IMR-90 (cell line): ENCODE measurements around the gene NXN. TPM values are rescaled to one million over a fixed set of nuclear protein-coding genes. Genes with fewer than 3 reads are reported as not detected.

Experiments used
- ATAC-seq: fragments of 200-7000 bp; cut with Tn5 transposase; 2 replicates; pipeline ENCODE4 v1.9.1; 2020; ENCODE audit warnings: low read depth, mild to moderate bottlenecking, moderate library complexity
- BruUV-seq: library from RNA; stranded (reverse); fragments of 400-500 nt; replicated peaks from 2 replicates; lab custom pipeline; 2021; lab: Mats Ljungman, UMichigan
- CTCF ChIA-PET: fragments of 300-600 bp; formaldehyde crosslinking; extraction: SDS; loops from one replicate; lab custom pipeline; 2021; ENCODE audit warnings: antibody characterized with exemption; lab: Yijun Ruan, JAX
- POLR2A ChIA-PET: fragments of 300-600 bp; sonication (Branson Sonifier 250); formaldehyde crosslinking; loops from one replicate; lab custom pipeline; 2022; ENCODE audit warnings: antibody characterized with exemption; ENCODE audit not compliant: unreplicated experiment; lab: Charles Lee
- DNase-seq: peaks from one replicate; pipeline ENCODE4 v3.0.0; 2013
- H2AFZ ChIP-seq: replicated peaks from 2 replicates; pipeline ENCODE3; 2013; ENCODE audit warnings: low read length, mild to moderate bottlenecking; ENCODE audit not compliant: poor library complexity
- H2AK5ac ChIP-seq: 2 replicates; pipeline ENCODE4 v1.6.1; 2013; ENCODE audit warnings: low read depth, low read length, inconsistent platforms
- H2AK9ac ChIP-seq: replicated peaks from 2 replicates; pipeline ENCODE3; 2013; ENCODE audit warnings: mild to moderate bottlenecking, low read depth, low read length, moderate library complexity; ENCODE audit not compliant: poor library complexity
- H2BK120ac ChIP-seq: 2 replicates; pipeline ENCODE4 v1.6.1; 2013; ENCODE audit warnings: low read depth, low read length, inconsistent platforms
- H2BK15ac ChIP-seq: 3 replicates; pipeline ENCODE4 v1.6.1; 2013; ENCODE audit warnings: low read depth, low read length, inconsistent platforms
- H2BK20ac ChIP-seq: 2 replicates; pipeline ENCODE4 v1.6.1; 2013; ENCODE audit warnings: low read depth, mild to moderate bottlenecking, inconsistent platforms, low read length, moderate library complexity
- H2BK5ac ChIP-seq: 2 replicates; pipeline ENCODE4 v1.6.1; 2013; ENCODE audit warnings: mild to moderate bottlenecking, low read depth, low read length, inconsistent platforms; ENCODE audit not compliant: poor library complexity, severe bottlenecking
- H3K14ac ChIP-seq: replicated peaks from 2 replicates; pipeline ENCODE4 v1.6.1; 2013; ENCODE audit warnings: low read depth, low read length, inconsistent platforms
- H3K18ac ChIP-seq: 2 replicates; pipeline ENCODE4 v1.6.1; 2013; ENCODE audit warnings: low read depth, low read length, control low read depth
- H3K23ac ChIP-seq: 2 replicates; pipeline ENCODE4 v1.6.1; 2013; ENCODE audit warnings: low read depth, low read length, inconsistent platforms
- H3K27ac ChIP-seq: 2 replicates; pipeline ENCODE4 v1.5.1; 2013; ENCODE audit warnings: mild to moderate bottlenecking, control low read depth, low read length; ENCODE audit not compliant: insufficient read depth
- H3K27me3 ChIP-seq: 2 replicates; pipeline ENCODE4 v1.6.1; 2013; ENCODE audit warnings: low read length; ENCODE audit not compliant: control insufficient read depth, insufficient read depth
- H3K36me3 ChIP-seq: 2 replicates; pipeline ENCODE4 v1.6.1; 2013; ENCODE audit warnings: low read length, mixed read lengths; ENCODE audit not compliant: control insufficient read depth, insufficient read depth
- H3K4ac ChIP-seq: 2 replicates; pipeline ENCODE4 v1.6.1; 2013; ENCODE audit warnings: low read depth, low read length, inconsistent platforms
- H3K4me1 ChIP-seq: 2 replicates; pipeline ENCODE4 v1.6.1; 2013; ENCODE audit warnings: low read length, mixed read lengths; ENCODE audit not compliant: control insufficient read depth, insufficient read depth
- H3K4me2 ChIP-seq: 2 replicates; pipeline ENCODE4 v1.6.1; 2013; ENCODE audit warnings: low read depth, mild to moderate bottlenecking, control low read depth, low read length, moderate library complexity
- H3K4me3 ChIP-seq: 2 replicates; pipeline ENCODE4 v1.5.1; 2013; ENCODE audit warnings: low read depth, mild to moderate bottlenecking, control low read depth, low read length, moderate library complexity; ENCODE audit not compliant: insufficient read depth
- H3K56ac ChIP-seq: 2 replicates; pipeline ENCODE4 v1.6.1; 2013; ENCODE audit warnings: low read length, inconsistent platforms; ENCODE audit not compliant: insufficient read depth; ENCODE audit errors: extremely low read depth
- H3K79me1 ChIP-seq, 2 experiments: 2 replicates each; pipeline ENCODE4 v1.6.1; 2013; ENCODE audit warnings: low read length in 2 of 2, inconsistent platforms in 1 of 2, low read depth in 1 of 2
- H3K9ac ChIP-seq: 2 replicates; pipeline ENCODE4 v1.6.1; 2013; ENCODE audit warnings: low read depth, low read length, control low read depth
- H3K9me1 ChIP-seq: 2 replicates; pipeline ENCODE4 v1.6.1; 2013; ENCODE audit warnings: low read length, inconsistent platforms; ENCODE audit not compliant: insufficient read depth
- H3K9me3 ChIP-seq: 2 replicates; pipeline ENCODE4 v1.6.1; 2013; ENCODE audit warnings: low read length; ENCODE audit not compliant: control insufficient read depth, insufficient read depth
- H4K20me1 ChIP-seq: 2 replicates; pipeline ENCODE4 v1.6.1; 2013; ENCODE audit warnings: low read length, inconsistent platforms; ENCODE audit not compliant: insufficient read depth
- H4K5ac ChIP-seq: 2 replicates; pipeline ENCODE4 v1.6.1; 2013; ENCODE audit warnings: mild to moderate bottlenecking, low read depth, low read length, control low read depth
- H4K8ac ChIP-seq, 2 experiments: 2 replicates each; pipeline ENCODE4 v1.6.1; 2013; ENCODE audit warnings: low read depth in 2 of 2, low read length in 2 of 2, control low read depth in 1 of 2, inconsistent platforms in 1 of 2
- H4K91ac ChIP-seq: 2 replicates; pipeline ENCODE4 v1.6.1; 2013; ENCODE audit warnings: low read depth, low read length, inconsistent platforms; ENCODE audit not compliant: insufficient read depth
- BHLHE40 ChIP-seq: fragments of 150-350 bp; IDR thresholded peaks from 2 replicates; pipeline ENCODE4 v1.6.1; 2016; ENCODE audit warnings: mild to moderate bottlenecking, low read depth, low read length
- CHD1 ChIP-seq: IDR thresholded peaks from 2 replicates; pipeline ENCODE4 v1.6.1; 2012; ENCODE audit warnings: low read depth, low read length, improper control_type of control experiment
- CTCF ChIP-seq: conservative IDR thresholded peaks from 2 replicates; pipeline ENCODE4 v1.5.1; 2012; ENCODE audit warnings: mild to moderate bottlenecking, low read depth, low read length, improper control_type of control experiment
- ELK1 ChIP-seq: fragments of 150-350 bp; IDR thresholded peaks from 2 replicates; pipeline ENCODE4 v1.6.1; 2016; ENCODE audit warnings: low read depth, mild to moderate bottlenecking, low read length, moderate library complexity, borderline replicate concordance
- MAZ ChIP-seq: IDR thresholded peaks from 2 replicates; pipeline ENCODE4 v1.6.1; 2012; ENCODE audit warnings: low read depth, mild to moderate bottlenecking, low read length, improper control_type of control experiment, moderate library complexity, borderline replicate concordance
- MXI1 ChIP-seq: IDR thresholded peaks from 2 replicates; pipeline ENCODE4 v1.6.1; 2012; ENCODE audit warnings: low read depth, mild to moderate bottlenecking, low read length, moderate library complexity, borderline replicate concordance
- NFE2L2 ChIP-seq: fragments of 150-350 bp; IDR thresholded peaks from 2 replicates; pipeline ENCODE4 v1.6.1; 2016; ENCODE audit warnings: low read depth, mild to moderate bottlenecking, low read length
- POLR2A ChIP-seq: IDR thresholded peaks from 2 replicates; pipeline ENCODE4 v1.6.1; 2012; ENCODE audit warnings: mild to moderate bottlenecking, low read depth, low read length
- RAD21 ChIP-seq: IDR thresholded peaks from 2 replicates; pipeline ENCODE4 v1.6.1; 2012; ENCODE audit warnings: low read length, improper control_type of control experiment
- RCOR1 ChIP-seq: IDR thresholded peaks from 2 replicates; pipeline ENCODE4 v1.6.1; 2012; ENCODE audit warnings: mild to moderate bottlenecking, low read length, improper control_type of control experiment; ENCODE audit not compliant: insufficient replicate concordance
- RFX5 ChIP-seq: IDR thresholded peaks from 2 replicates; pipeline ENCODE4 v1.8.0; 2012; ENCODE audit warnings: low read depth, mild to moderate bottlenecking, low read length, moderate library complexity
- SMC3 ChIP-seq: fragments of 150-350 bp; IDR thresholded peaks from 2 replicates; pipeline ENCODE4 v1.6.1; 2016; ENCODE audit warnings: low read depth, mild to moderate bottlenecking, antibody characterized with exemption, low read length, moderate library complexity
- WGBS, 2 experiments: methylation state at CpG; one replicate each; pipeline versions ENCODE4 v1.1.5 to v1.1.7; 2013; ENCODE audit warnings: missing lambda C conversion rate in 2 of 2; ENCODE audit not compliant: insufficient read length in 1 of 2; ENCODE audit errors: extremely low coverage in 2 of 2; 5-methylcytosine and 5-hydroxymethylcytosine counted together
- dilution Hi-C: fragments of 300-500 bp; cut with HindIII; formaldehyde crosslinking; loops from one replicate; pipeline ENCODE4 v1.14.3; 2018; ENCODE audit warnings: low sequenced_read_pairs; ENCODE audit not compliant: unreplicated experiment
- in situ Hi-C: fragments of 300-500 bp; cut with MboI; formaldehyde crosslinking; loops from 3 replicates; pipeline ENCODE4 v1.14.3; 2019; ENCODE audit warnings: low sequenced_read_pairs, inconsistent platforms, mixed read lengths
- intact Hi-C: fragments of 100-400 bp; cut with micrococcal nuclease; formaldehyde crosslinking; loops from 2 replicates; pipeline ENCODE4 v1.10.0; 2022
- polyA plus RNA-seq, 3 experiments: library from polyadenylated mRNA; depleted of rRNA; stranded (reverse); fragments of >200 nt; gene quantifications; 2 replicates each; pipeline ENCODE4 v1.2.3, GENCODE V29; 2012; ENCODE audit warnings: low replicate concordance in 1 of 3
- total RNA-seq: library from RNA; depleted of rRNA; stranded (reverse); fragments of >200 nt; gene quantifications from 2 replicates; pipeline ENCODE4 v1.2.3, GENCODE V29; 2012

The NXN gene
- total and polyA plus RNA-seq, 2 of the 4 experiments (the other 2 are of a cell fraction) = 52.5 to 116 TPM

- no peak overlapping the region for H3K27ac ChIP-seq
- ATAC-seq = no peak
- ChIA-PET POLR2A (no interaction called here), CTCF (no interaction called here)
- in situ Hi-C loops = no loop called here
- no peak for TF ChIP-seq RAD21
- TF ChIP-seq RFX5 = no peak
- TF ChIP-seq MXI1 = no peak
- TF ChIP-seq CHD1 = no peak
- no peak for TF ChIP-seq BHLHE40
- TF ChIP-seq RCOR1 = no peak
- TF ChIP-seq SMC3 = no peak
- no peak for TF ChIP-seq CTCF
- no peak for TF ChIP-seq NFE2L2
- TF ChIP-seq MAZ = no peak
- TF ChIP-seq ELK1 = no peak
- no peak for TF ChIP-seq POLR2A
- H2BK120ac ChIP-seq = no peak overlapping the region
- H3K9ac ChIP-seq = no peak overlapping the region
- peak overlapping the region; percentile 42 for H2AK9ac ChIP-seq
- H4K91ac ChIP-seq = no peak overlapping the region
- no peak overlapping the region for H3K4me2 ChIP-seq
- H3K79me1 ChIP-seq = peaks cover 0 to 16% of the 10 kb centered on the region in 2 experiments; a peak in 1 of 4 replicates
- BruUV-seq = no TSS peak
- DNase-seq = no peak
- H4K5ac ChIP-seq = no peak overlapping the region
- no peak overlapping the region for H3K18ac ChIP-seq
- dilution Hi-C loops = no loop called here
- H3K9me3 ChIP-seq = no peaks in the 10 kb centered on the region
- peaks cover 3% of the 10 kb centered on the region; the same call in 1 of the 2 replicates for H3K36me3 ChIP-seq
- no peak overlapping the region for H2BK15ac ChIP-seq
- peaks cover 4% of the 10 kb centered on the region for H4K20me1 ChIP-seq
- no peaks in the 10 kb centered on the region for H3K27me3 ChIP-seq
- H3K4me1 ChIP-seq = no peaks in the 10 kb centered on the region
- H2AFZ ChIP-seq = no peak overlapping the region
- H2BK5ac ChIP-seq = no peak overlapping the region
- H2BK20ac ChIP-seq = no peak overlapping the region
- H2AK5ac ChIP-seq = no peak overlapping the region
- H3K23ac ChIP-seq = no peak overlapping the region
- H3K4me3 ChIP-seq = no peak overlapping the region
- H3K4ac ChIP-seq = no peak overlapping the region
- H3K9me1 ChIP-seq = no peaks in the 10 kb centered on the region
- H3K14ac ChIP-seq = no peak overlapping the region
- H3K56ac ChIP-seq = no peak overlapping the region
- H4K8ac ChIP-seq = no peak overlapping the region
- intact Hi-C loops = no loop called here
- WGBS, 2 experiments = 0% methylated on average over 1 of the region's 10 CpGs; no CpG with 5 or more reads in 1 of the 2 experiments
These were observed 39.9 kb upstream of the NXN start for GRCh38 chr17:1019451-1019850.
